ENCODE measurements around the gene GNAI3.
A peak's percentile ranks its signal among the peaks of the same experiment; 100 is the strongest.

Gene GNAI3

DNA sequence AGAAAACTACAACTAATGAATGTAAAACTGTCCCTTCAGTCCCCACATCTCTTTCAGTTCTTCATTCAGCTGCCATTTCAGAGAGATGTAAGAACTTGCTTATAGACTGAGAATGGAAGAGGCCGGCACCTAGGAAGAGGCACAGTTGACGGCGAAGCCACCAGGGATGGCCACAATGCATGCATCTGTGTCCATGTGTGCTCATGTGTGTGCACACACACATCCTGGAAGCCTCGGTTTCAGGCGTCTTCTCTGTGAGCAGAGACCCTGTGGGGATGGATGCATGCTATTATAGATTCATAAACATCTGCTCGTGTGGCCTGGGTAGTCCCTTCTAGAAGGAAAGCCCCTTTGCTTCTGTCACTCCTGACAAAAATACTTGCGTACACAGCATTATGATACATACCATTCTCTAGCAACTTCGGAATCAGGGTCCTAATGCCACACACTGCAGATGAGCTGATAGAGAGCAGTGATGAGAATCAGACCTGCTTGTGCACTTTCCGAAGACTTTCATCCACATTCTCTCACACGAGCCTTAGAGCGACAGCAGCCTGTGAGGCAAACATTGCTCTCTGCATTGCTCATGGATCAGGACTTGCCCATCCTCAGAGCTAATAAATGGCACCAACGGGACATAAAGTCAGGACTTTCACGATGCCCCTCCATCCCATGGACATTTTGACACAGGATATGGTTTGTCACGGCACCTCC lies 21.2 kb upstream of the GNAI3 start:
- no peak for DNase-seq (ENCODE audit: low read depth in 2 of 2)

DNA sequence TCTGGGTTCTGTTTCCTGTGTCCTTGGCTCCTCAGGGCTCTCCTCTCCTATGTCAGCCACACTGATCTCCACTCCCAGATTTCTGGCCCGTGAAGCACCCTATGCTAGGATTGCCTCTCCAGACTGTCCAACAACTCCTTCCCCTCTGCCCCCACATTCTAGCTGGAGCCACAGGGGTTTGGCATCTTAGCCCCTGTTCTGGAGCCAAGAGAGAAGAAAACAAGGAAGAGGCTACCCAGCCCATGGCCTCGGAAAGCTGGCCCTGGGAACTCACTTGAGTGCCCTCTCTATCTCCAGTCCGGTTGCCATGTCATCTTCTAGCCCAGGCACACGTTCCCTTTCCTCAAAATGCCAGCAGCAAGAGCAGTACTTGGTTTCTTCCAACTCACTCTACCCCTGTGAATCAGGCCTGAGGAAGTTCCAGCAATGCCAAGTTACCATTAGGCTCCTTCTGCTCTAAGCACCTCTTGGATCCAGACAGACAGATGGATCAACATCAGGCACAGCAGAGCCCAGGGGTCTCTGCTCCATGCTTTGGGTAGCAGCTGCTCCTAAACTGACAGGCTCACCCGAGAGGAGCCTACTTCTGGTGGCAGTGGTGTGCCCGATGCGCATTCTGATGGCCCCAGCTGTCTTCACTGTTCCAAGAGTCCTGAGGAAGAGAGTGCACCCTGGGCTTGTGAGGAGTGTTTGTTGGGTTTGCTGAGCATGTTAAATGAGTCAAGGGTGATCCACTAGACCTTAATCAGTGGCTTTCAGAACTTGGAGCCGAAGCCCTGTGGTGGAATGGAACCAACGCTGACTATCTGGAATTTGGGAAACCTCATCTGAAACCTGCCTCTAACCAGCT lies 20.3 kb upstream of the GNAI3 start:
- no peak for DNase-seq (ENCODE audit: low read depth in 2 of 2)

GRCh38 chr1:109528712-109529111 lies 19.7 kb upstream of the GNAI3 start:
- no peak for DNase-seq (ENCODE audit: low read depth in 2 of 2)

- DNase-seq (ENCODE audit: low read depth in 2 of 2) = no peak
These were observed 18.4 kb upstream of the GNAI3 start for GRCh38 chr1:109529881-109530456.

DNA sequence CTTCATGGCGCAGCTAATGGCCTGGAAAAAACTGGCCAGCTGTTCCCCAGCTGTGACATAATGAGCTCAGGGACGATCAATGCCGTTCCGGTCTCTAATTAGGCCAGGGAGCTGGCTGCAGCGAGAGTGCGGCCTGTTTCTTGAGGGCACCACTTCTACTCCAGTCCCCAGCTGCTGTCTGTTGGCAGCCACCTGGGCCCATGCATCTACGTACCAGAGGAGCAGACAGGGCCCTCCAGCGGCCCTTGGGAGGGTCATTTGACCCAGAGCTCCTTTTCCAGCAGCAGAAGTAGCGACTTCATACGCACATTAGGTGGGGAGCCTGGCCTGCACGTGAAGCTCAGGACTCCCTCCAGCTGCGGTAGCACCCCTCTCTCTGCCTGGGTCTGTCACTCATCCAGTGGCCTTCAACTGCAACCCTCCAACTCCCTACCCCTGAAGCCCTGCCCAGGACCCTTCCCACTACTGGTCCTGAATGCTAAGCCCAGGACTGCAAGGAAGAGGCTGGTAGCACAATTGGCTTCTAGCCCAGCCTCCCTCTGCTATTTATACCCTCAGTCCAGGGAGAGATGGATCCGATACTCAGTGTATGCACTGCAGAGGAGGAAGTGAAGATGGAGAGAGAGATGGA lies 17.8 kb upstream of the GNAI3 start:
- DNase-seq (ENCODE audit: low read depth in 2 of 2) = no peak

DNA sequence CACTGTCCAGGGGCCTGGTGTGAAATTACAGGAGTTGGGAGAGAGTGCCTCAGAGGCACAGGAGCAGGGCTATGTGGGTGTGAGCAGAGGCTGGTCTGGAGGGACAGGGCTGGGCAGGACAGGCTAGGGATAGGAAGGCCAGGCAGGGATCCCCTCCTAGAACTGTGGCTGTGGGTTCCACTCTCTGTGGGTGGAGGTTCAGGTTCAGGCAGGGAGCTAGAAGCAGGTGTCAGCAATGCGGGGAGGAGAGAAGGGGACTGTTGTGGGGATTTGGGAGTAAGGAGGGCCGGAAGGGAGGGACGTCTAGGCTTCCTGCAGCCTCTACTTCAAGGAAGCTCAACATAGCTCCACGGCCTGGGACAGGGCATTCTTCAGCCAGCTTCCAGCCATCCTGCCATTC lies 17.0 kb upstream of the GNAI3 start:
- no peak for DNase-seq (ENCODE audit: low read depth in 2 of 2)

GRCh38 chr1:109531826-109532364 lies 16.5 kb upstream of the GNAI3 start:
- DNase-seq (ENCODE audit: low read depth in 2 of 2) = no peak

GRCh38 chr1:109532365-109533136 lies 15.9 kb upstream of the GNAI3 start:
- DNase-seq (ENCODE audit: low read depth in 2 of 2) = peak; percentile 75 to 80

- DNase-seq (ENCODE audit: low read depth in 2 of 2) = no peak
These were observed 14.0 kb upstream of the GNAI3 start for GRCh38 chr1:109534307-109534858.

GRCh38 chr1:109535481-109535880 lies 12.9 kb upstream of the GNAI3 start:
- no peak for DNase-seq (ENCODE audit: low read depth in 2 of 2)

- DNase-seq (ENCODE audit: low read depth in 2 of 2) = no peak
These were observed 12.4 kb upstream of the GNAI3 start for GRCh38 chr1:109535971-109536491.

GRCh38 chr1:109537450-109538178 lies 10.8 kb upstream of the GNAI3 start:
- no peak for DNase-seq (ENCODE audit: low read depth in 2 of 2)

DNA sequence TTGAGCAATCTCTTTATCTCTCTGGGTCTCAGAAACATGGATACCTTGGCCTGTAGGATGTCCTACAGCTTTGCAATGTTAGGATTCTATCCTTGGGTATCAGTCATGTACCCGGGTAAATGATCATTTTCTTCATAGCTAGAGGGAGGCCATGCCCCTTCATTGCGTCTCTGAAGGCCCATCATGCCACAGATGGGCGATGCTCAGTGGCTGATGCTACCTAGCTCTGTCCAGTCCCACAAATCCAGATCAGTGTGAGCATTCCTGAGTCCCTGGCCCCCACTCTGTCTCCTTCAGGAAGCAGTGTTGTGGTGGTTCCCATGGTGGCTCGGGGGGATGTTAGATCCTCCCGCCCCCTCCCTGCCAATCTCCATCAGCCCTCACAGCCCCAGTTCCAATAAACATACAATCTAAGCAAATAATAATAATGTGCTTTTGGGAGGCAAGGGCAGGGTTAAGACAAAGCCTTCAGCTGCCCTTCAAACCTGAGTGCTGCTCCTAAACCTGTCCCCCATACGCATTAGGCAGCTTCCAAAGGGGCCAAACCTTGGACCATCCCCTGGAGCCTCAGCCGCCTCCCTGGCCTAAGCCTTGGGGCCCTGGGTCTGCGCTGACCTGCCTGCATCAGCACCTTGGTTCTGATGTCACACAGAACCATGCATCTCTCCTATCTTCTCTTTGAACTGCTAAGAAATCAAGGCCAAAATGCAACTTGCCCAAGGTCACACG lies 9.4 kb upstream of the GNAI3 start:
- no peak for DNase-seq (ENCODE audit: low read depth in 2 of 2)

DNA sequence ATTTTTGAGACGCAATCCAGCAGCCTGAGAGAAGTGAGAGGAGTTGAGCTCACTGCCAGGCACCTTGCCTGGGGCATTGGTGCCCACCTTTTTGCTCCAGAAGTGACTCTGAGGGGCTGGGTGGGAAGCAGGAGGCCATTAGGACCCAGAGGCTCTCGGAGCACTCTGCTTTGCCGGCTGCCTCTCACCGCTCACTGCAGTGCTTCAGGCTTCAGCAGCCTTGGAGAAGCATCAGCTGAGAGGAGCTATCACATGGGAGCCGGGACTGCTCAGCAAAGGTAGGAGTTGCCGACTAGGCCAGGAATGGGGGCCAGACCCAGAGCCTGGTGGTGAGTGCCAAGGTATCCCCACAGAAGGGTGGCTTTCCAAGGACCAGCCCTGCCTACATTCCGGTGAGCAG lies 8.7 kb upstream of the GNAI3 start, which contains the start of gene GPR61:
GPR61 (plus strand) TSS at position 197 of the 400 bp plus-strand sequence. CDS start 3,151 bp downstream, outside the sequence.
- DNase-seq (ENCODE audit: low read depth in 2 of 2) = no peak

DNA sequence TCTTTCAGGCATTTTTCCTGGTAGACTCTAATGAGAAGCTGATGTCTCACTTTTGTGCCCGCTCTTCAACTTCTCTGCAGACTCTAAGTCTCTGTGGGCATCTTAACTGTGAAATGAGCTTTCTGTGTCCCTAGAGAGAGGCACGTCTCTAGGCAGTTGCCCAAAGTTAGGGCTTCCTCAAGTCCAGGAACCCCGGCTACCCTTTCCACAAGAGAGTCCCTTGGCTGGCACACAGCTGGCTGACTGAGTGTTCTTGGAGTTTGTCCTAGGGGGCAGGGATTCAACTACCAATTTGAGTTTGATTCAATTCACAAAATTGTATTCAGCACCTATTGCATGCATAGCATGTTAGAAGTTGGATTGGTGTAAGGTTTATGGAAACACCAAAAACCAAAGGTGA lies 7.3 kb upstream of the GNAI3 start:
- no peak for DNase-seq (ENCODE audit: low read depth in 2 of 2)

- no peak for DNase-seq (ENCODE audit: low read depth in 2 of 2)
These were observed 5.8 kb upstream of the GNAI3 start for GRCh38 chr1:109542657-109543056.

DNA sequence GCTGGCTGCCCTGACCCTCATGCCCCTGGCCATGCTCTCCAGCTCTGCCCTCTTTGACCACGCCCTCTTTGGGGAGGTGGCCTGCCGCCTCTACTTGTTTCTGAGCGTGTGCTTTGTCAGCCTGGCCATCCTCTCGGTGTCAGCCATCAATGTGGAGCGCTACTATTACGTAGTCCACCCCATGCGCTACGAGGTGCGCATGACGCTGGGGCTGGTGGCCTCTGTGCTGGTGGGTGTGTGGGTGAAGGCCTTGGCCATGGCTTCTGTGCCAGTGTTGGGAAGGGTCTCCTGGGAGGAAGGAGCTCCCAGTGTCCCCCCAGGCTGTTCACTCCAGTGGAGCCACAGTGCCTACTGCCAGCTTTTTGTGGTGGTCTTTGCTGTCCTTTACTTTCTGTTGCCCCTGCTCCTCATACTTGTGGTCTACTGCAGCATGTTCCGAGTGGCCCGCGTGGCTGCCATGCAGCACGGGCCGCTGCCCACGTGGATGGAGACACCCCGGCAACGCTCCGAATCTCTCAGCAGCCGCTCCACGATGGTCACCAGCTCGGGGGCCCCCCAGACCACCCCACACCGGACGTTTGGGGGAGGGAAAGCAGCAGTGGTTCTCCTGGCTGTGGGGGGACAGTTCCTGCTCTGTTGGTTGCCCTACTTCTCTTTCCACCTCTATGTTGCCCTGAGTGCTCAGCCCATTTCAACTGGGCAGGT lies 5.0 kb upstream of the GNAI3 start:
- DNase-seq (ENCODE audit: low read depth in 2 of 2) = no peak

GRCh38 chr1:109543988-109544735 lies 4.3 kb upstream of the GNAI3 start:
- DNase-seq (ENCODE audit: low read depth in 2 of 2) = no peak

All from stimulated activated CD8-positive, alpha-beta memory T cell treated with anti-CD3 and anti-CD28 coated beads, Interleukin-15, amount 100 ng/mL, for 48 hours (primary cell).